ENCODE measurements around the gene RPS6KA1.

DNA sequence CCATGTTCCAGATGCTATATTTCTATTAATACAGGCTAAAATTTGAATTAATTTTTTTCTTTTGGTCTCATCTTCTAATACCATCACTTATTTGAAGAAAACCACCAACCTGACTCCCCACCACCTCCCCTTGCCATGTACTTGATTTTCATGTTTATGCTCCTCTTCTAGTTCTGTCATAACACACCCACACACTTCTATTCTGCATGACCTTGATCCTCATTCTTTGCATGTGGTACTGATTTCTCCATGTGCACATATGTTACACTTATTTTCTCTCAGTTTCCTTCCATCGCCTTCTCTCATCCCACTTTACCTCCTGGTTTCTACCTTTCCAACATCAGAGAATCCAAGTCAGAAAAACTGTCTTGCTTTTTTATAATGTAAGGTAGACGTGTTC lies 87.3 kb downstream of the RPS6KA1 start:
- TF ChIP-seq, protein P1, sequence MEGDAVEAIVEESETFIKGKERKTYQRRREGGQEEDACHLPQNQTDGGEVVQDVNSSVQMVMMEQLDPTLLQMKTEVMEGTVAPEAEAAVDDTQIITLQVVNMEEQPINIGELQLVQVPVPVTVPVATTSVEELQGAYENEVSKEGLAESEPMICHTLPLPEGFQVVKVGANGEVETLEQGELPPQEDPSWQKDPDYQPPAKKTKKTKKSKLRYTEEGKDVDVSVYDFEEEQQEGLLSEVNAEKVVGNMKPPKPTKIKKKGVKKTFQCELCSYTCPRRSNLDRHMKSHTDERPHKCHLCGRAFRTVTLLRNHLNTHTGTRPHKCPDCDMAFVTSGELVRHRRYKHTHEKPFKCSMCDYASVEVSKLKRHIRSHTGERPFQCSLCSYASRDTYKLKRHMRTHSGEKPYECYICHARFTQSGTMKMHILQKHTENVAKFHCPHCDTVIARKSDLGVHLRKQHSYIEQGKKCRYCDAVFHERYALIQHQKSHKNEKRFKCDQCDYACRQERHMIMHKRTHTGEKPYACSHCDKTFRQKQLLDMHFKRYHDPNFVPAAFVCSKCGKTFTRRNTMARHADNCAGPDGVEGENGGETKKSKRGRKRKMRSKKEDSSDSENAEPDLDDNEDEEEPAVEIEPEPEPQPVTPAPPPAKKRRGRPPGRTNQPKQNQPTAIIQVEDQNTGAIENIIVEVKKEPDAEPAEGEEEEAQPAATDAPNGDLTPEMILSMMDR (IDR thresholded peaks at IDR 0.05) = no peak
- TF ChIP-seq POLR2A (IDR thresholded peaks at IDR 0.05) = no peak
